GM12872 (cell line): ENCODE data around the gene WDR41.

Experiments used
- TF ChIP-seq, protein P1 (sequence below): IDR thresholded peaks from 3 replicates; pipeline ENCODE4 v1.5.1; 2011; ENCODE audit warnings: low read depth, mild to moderate bottlenecking, low read length, moderate library complexity; ENCODE audit not compliant: insufficient read depth

Gene WDR41

DNA sequence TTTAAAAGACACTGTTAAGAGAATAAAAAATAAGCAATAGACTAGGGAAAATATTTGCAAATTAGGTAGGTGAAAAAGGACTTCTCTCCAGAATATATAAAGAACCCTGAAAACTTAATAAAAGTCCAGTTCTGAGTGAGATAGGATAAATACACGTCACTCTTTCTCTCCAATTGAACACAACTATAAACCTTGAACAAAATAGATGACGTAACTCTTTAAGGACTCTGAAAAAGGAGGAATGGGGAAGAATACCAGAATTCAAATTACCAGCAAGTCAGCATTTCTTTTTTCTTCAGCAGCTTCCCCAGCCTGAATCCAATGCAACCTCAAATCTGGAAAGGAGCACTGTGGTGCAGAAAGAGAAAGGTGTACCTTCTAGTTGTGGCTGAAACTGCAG, 6.8 kb upstream of the WDR41 start:
- TF ChIP-seq, protein P1, sequence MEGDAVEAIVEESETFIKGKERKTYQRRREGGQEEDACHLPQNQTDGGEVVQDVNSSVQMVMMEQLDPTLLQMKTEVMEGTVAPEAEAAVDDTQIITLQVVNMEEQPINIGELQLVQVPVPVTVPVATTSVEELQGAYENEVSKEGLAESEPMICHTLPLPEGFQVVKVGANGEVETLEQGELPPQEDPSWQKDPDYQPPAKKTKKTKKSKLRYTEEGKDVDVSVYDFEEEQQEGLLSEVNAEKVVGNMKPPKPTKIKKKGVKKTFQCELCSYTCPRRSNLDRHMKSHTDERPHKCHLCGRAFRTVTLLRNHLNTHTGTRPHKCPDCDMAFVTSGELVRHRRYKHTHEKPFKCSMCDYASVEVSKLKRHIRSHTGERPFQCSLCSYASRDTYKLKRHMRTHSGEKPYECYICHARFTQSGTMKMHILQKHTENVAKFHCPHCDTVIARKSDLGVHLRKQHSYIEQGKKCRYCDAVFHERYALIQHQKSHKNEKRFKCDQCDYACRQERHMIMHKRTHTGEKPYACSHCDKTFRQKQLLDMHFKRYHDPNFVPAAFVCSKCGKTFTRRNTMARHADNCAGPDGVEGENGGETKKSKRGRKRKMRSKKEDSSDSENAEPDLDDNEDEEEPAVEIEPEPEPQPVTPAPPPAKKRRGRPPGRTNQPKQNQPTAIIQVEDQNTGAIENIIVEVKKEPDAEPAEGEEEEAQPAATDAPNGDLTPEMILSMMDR, result no peak

- TF ChIP-seq, protein P1, result no peak
Measured at GRCh38 chr5:77494935-77495334, 2.8 kb upstream of the WDR41 start.

DNA sequence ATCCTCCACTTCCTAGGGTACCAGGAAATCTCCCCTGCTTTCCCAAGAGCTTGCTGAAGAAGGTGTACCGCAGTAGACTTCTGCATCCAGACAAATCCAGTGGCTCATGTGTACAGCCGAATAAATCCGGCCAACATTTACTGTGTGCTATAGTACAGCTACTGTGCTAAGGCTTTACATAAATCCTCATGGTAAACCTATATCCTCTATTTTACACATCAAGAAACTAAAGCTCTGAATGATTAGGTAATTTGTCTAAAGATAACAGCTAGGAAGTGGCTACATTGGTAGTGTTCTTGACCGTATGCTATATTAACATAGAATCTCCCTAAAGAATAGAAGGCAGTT, 511 bp upstream of the WDR41 start:
- TF ChIP-seq, protein P1, result no peak

DNA sequence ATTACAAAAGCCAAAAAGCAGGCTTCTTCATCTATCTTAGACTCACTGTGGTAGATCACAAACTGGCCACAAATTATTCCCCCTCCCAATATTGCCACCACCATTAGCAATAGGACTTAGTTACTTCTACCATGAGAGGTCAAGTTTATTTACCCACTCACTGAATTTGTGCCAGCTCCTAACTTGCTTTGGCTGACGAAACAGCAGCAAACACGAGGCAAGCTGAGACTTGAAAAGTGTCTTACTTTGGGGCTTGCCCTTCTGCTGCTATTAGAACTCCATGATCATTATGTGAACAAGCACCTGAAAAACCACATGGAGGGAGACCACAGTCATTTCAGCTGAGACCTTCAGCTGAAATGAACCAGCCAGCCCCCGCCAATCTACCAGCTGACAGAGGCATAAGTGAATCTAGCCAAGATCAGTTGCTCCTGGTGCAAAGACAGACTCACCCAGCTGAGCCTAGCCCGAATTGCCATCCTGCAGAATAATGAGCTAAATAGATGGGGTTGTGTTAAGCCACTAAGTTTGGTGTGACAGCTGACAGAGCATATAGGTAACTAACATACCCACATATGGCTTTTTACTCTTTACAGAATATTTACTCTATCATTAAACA, 5.7 kb downstream of the WDR41 start:
- TF ChIP-seq, protein P1, result no peak

DNA sequence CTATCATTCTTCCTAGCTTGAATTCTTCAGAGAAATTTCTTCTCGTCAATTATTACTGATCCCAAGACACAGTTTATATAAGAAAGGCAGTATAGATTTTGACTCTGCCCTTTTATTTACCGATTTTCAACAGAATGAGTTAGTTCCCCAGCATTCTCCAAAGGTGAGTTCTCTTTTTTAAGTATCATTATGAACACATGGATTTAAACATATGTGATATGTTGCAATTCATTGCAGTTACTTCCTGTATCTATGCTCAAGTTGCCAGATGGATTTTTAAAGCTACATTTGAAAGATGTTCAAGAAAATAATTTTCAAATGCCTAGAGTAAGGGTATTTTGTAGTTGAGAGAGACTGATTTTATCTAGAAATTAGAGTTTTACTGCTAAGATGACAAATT, 8.4 kb downstream of the WDR41 start:
- TF ChIP-seq, protein P1, result no peak

DNA sequence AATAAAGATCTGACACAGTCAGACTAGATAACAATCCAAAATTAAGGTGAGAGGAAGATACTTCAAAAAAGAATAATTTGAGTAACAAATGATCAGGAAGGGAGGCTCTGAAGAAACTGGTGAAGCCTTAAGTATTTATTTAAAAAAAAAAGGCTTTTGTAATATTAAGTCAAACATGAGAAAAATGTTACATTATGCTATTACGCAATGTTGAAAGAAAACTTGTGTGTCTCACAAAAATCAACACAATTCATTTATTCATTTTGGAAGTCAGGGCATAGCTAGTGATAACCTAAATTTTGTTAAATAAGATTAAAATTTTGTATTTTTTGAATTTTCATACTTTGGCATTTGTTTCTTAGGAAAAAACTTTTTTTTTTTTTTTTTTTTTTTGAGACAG, 28.2 kb downstream of the WDR41 start:
- TF ChIP-seq, protein P1, result no peak

DNA sequence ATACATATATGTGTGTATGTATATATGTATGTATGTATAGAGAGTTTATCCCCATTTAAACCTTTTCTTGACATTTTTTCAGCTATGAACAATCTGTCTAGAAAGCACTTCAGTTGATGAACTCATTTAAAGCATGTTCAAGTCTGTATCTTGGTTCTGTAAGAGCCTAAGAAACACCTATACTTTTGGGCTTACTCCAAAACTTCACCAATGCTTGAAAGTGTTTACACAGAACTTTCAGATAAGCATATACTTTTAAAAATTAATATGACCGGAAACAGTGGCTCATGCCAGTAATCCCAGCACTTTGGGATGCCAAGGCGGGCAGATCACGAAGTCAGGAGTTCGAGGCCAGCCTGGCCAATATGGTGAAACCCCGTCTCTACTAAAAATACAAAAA, 30.8 kb downstream of the WDR41 start:
- TF ChIP-seq, protein P1, result no peak

- TF ChIP-seq, protein P1, result no peak
Measured at GRCh38 chr5:77454123-77454522, 38.0 kb downstream of the WDR41 start.
